Spleen (tissue), 13 donors: ENCODE measurements around the gene SERPINB2. TPM values are rescaled to one million over a fixed set of nuclear protein-coding genes. Genes with fewer than 3 reads are reported as not detected.

Experiments
- DNase-seq: peaks from one replicate; pipeline ENCODE4 v3.0.0-alpha.2; 2020
- H3K27ac ChIP-seq, 8 donors: fragments of 200-600 bp; sonication (generic) in 7 of 8; 1 replicate in 4 of 8; 2 replicates in 4 of 8; pipeline versions ENCODE4 v1.5.0 to v1.8.0; 2016 to 2021; ENCODE audit warnings: inconsistent platforms in 4 of 8, mild to moderate bottlenecking in 4 of 8, moderate library complexity in 1 of 8
- H3K27me3 ChIP-seq, 7 donors: fragments of 200-600 bp; sonication (generic) in 6 of 7; replicated peaks in 1 of 7; 1 replicate in 4 of 7; 2 replicates in 3 of 7; pipeline versions ENCODE4 v1.5.0 to v1.8.0; 2016 to 2021; ENCODE audit warnings: inconsistent platforms in 3 of 7, mild to moderate bottlenecking in 1 of 7
- H3K36me3 ChIP-seq, 6 donors: fragments of 200-600 bp; sonication (generic) in 5 of 6; 1 replicate in 4 of 6; 2 replicates in 2 of 6; pipeline versions ENCODE4 v1.5.0 to v1.8.0; 2016 to 2021; ENCODE audit warnings: inconsistent platforms in 2 of 6
- H3K4me1 ChIP-seq, 6 donors: fragments of 200-600 bp; sonication (generic) in 5 of 6; 1 replicate in 3 of 6; 2 replicates in 3 of 6; pipeline versions ENCODE4 v1.5.0 to v1.8.0; 2016 to 2021; ENCODE audit warnings: inconsistent platforms in 3 of 6
- H3K4me3 ChIP-seq, 8 donors: fragments of 200-600 bp; sonication (generic) in 7 of 8; 1 replicate in 4 of 8; 2 replicates in 4 of 8; pipeline versions ENCODE4 v1.5.0 to v1.8.0; 2016 to 2021; ENCODE audit warnings: inconsistent platforms in 4 of 8, mild to moderate bottlenecking in 4 of 8, moderate library complexity in 2 of 8
- H3K9me3 ChIP-seq, 8 donors: fragments of 200-600 bp; sonication (generic) in 7 of 8; 1 replicate in 4 of 8; 2 replicates in 4 of 8; pipeline versions ENCODE4 v1.5.0 to v1.8.0; 2016 to 2021; ENCODE audit warnings: inconsistent platforms in 4 of 8
- POLR2A ChIP-seq, 3 donors: fragments of 450-650 bp; IDR thresholded peaks; one replicate each; pipeline ENCODE4 v1.5.1; 2017; ENCODE audit warnings: antibody characterized with exemption in 3 of 3, mild to moderate bottlenecking in 1 of 3
- POLR2AphosphoS5 ChIP-seq, 3 donors: sonication (generic); formaldehyde crosslinking; IDR thresholded peaks; one replicate each; pipeline ENCODE4 v1.5.1; 2017; ENCODE audit warnings: antibody characterized with exemption in 3 of 3
- WGBS, 5 donors: extraction: QIAGEN DNeasy Blood & Tissue Kit in 3 of 5; methylation state at CpG; one replicate each; pipeline versions ENCODE4 v1.1.5 to v1.1.7; 2013 to 2018; 5-methylcytosine and 5-hydroxymethylcytosine counted together
- intact Hi-C: fragments of 100-400 bp; cut with DNase I; formaldehyde crosslinking; loops from one replicate; pipeline ENCODE4 v1.15.0; 2023; ENCODE audit warnings: low total_unique reads
- long read RNA-seq, 2 donors: transcript quantifications; one replicate each; lab custom pipeline, GENCODE V29; 2026
- polyA plus RNA-seq, 3 donors: library from polyadenylated mRNA; stranded (reverse); fragments of 200-250 nt; gene quantifications; one replicate each; pipeline ENCODE4 v1.2.1, GENCODE V29; 2013
- total RNA-seq, 7 donors: library from RNA; depleted of rRNA in 3 of 7; stranded (reverse); fragments of >200 nt in 3 of 7; fragmentation: NEBNext Ultra II Directional in 4 of 7; extraction: Animal tissue kit (Norgen Biotek cat#: 25700) in 4 of 7; gene quantifications; one replicate each; pipeline versions ENCODE4 v1.1.0 to v1.2.1, GENCODE V29; 2016 to 2021
- TF ChIP-seq, protein P1 (sequence below), 11 experiments: fragments of 200-600 bp in 7 of 11; fragments of 450-650 bp in 4 of 11; sonication (generic) in 4 of 11; IDR thresholded peaks in 8 of 11; conservative IDR thresholded peaks in 3 of 11; 1 replicate in 7 of 11; 2 replicates in 4 of 11; pipeline versions ENCODE4 v1.4.0 to v1.8.0; 2016 to 2021; ENCODE audit warnings: antibody characterized with exemption in 11 of 11, inconsistent platforms in 4 of 11, mild to moderate bottlenecking in 1 of 11
- donor health status: healthy with polysubstance abuse.
- donor health status: DM: no; HTN: no; CAD: no; lungs with moderate emphysema.
- donor health status: DM: no; HTN: no; CAD: no.
- donor health status: Bipolar disorder and iron deficiency.
- donor health status: healthy.
- donor health status: DM: no; HTN: no; CAD: no.
- donor health status: DM: yes; HTN: yes; CAD: no.

SERPINB2 gene, protein sequence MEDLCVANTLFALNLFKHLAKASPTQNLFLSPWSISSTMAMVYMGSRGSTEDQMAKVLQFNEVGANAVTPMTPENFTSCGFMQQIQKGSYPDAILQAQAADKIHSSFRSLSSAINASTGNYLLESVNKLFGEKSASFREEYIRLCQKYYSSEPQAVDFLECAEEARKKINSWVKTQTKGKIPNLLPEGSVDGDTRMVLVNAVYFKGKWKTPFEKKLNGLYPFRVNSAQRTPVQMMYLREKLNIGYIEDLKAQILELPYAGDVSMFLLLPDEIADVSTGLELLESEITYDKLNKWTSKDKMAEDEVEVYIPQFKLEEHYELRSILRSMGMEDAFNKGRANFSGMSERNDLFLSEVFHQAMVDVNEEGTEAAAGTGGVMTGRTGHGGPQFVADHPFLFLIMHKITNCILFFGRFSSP
- total RNA-seq (1 to 10 TPM in 2 of 7 donors, under 1 TPM in 2, not detected in 3; 0.38 to 2.3 (median 1.2) TPM), polyA plus RNA-seq (under 1 TPM in 2 of 3 donors, not detected in 1; 0.10 to 0.13 TPM)
- long read RNA-seq, donor 1: 0 reads
- long read RNA-seq, donor 2: 0 reads

DNA sequence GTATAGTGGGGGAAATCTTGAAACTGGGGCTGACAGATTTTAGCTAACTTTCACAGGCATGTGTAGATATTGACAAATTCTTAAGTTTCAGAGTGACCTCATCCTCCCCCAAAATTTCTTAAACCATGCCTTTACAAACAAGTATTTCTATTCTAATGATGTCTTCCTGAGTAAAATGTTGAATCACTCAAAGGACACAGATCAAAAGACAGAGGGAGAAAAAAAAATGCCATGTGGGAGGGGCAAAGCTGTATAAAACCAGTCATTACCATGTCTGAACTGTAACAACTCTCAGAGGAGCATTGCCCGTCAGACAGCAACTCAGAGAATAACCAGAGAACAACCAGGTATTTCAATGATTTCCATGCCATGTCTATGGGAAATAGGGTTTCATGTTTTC, at the start of gene SERPINB2:
TSS of gene SERPINB2 (plus strand) at position 282 of the 400 bp plus-strand sequence. CDS start 3,740 bp downstream, outside the sequence.
- no peak for DNase-seq
- WGBS, 5 donors: 45 to 68% (median 58%) methylated on average over 1 of the region's 1 CpG
- no peak for TF ChIP-seq POLR2AphosphoS5 (IDR thresholded peaks at IDR 0.05)
- no peak for TF ChIP-seq POLR2A (IDR thresholded peaks at IDR 0.05)
- TF ChIP-seq, protein P1, sequence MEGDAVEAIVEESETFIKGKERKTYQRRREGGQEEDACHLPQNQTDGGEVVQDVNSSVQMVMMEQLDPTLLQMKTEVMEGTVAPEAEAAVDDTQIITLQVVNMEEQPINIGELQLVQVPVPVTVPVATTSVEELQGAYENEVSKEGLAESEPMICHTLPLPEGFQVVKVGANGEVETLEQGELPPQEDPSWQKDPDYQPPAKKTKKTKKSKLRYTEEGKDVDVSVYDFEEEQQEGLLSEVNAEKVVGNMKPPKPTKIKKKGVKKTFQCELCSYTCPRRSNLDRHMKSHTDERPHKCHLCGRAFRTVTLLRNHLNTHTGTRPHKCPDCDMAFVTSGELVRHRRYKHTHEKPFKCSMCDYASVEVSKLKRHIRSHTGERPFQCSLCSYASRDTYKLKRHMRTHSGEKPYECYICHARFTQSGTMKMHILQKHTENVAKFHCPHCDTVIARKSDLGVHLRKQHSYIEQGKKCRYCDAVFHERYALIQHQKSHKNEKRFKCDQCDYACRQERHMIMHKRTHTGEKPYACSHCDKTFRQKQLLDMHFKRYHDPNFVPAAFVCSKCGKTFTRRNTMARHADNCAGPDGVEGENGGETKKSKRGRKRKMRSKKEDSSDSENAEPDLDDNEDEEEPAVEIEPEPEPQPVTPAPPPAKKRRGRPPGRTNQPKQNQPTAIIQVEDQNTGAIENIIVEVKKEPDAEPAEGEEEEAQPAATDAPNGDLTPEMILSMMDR (IDR thresholded peaks at IDR 0.05 in 8 of 11, conservative IDR thresholded peaks at IDR 0.05 in 3 of 11): no peak
- H3K4me1 ChIP-seq: peaks cover 0 to 39% (median 0%) of the 10 kb centered on the region in 6 donors
- H3K4me3 ChIP-seq: no peak within 1 kb of the TSS
- H3K36me3 ChIP-seq: no peaks in the 10 kb centered on the region
- intact Hi-C loops: no loop called here
- no peaks in the 10 kb centered on the region for H3K9me3 ChIP-seq
- no peak within 1 kb of the TSS for H3K27ac ChIP-seq
- H3K27me3 ChIP-seq: peaks cover 0 to 3% (median 0%) of the 10 kb centered on the region in 7 donors

DNA sequence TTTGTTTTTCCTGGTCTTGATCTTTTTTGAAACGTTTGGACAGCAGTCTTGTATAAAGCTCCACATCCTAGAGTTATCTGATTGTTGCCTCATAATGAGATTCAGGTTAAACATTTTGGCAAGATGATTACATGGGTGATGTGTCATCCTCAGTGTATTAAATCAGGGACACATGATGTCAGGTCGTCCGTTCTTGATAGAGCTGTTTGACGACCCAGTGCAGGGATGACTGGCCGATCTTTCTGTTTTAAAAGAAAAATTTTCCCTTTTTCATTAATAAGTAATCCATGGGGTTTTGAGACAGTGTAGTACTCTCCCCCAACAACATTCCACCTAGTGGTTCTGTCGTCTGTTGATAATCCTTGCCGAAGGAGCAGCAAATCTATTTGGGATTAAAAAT, 44.5 kb upstream of the SERPINB2 start:
- no peak overlapping the region for H3K27ac ChIP-seq
- H3K36me3 ChIP-seq: no peaks in the 10 kb centered on the region
- TF ChIP-seq, protein P1 (IDR thresholded peaks at IDR 0.05 in 8 of 11, conservative IDR thresholded peaks at IDR 0.05 in 3 of 11): no peak
- TF ChIP-seq POLR2A (IDR thresholded peaks at IDR 0.05): no peak
- no peak for TF ChIP-seq POLR2AphosphoS5 (IDR thresholded peaks at IDR 0.05)
- H3K27me3 ChIP-seq: peaks cover 0 to 16% (median 0%) of the 10 kb centered on the region in 7 donors
- no peak for DNase-seq
- intact Hi-C loops: loop anchor here (10.0 kb wide), 1 partner anchor 328 kb away; no protein-coding TSS in a partner anchor
- no peaks in the 10 kb centered on the region for H3K4me1 ChIP-seq
- H3K9me3 ChIP-seq: no peaks in the 10 kb centered on the region
- 67 to 82% (median 77%) methylated on average over 7 of the region's 7 CpGs for WGBS, 5 donors
- H3K4me3 ChIP-seq: no peak overlapping the region

DNA sequence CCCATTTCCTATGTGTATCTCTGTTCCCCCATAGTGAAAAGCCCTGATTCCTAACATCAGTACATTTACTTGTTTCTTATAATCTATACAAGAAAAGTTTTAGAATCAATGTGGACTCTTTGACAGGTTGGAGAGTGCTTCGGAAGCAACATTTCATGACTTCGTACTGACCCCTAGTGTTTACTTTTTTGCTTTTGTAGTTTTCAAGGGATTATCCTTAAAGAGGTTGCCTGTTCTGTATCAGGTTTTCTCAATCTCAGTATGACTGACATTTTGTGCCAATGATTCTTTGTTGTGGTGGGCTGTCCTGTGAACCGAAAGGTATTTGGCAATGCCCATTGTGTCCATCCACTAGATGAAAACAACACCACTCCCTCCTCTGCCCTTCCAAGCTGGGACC, 43.3 kb upstream of the SERPINB2 start:
- Histone ChIP-seq H3K4me1 (no peaks in the 10 kb centered on the region), H3K36me3 (no peaks in the 10 kb centered on the region), H3K27me3 (peaks cover 0 to 16% (median 0%) of the 10 kb centered on the region in 7 donors), H3K27ac (no peak overlapping the region), H3K4me3 (no peak overlapping the region), H3K9me3 (no peaks in the 10 kb centered on the region)
- DNase-seq: no peak
- 9 to 16% (median 12%) methylated on average over 3 of the region's 3 CpGs for WGBS, 5 donors
- intact Hi-C loops: loop anchor here (10.0 kb wide), 1 partner anchor 329 kb away; no protein-coding TSS in a partner anchor
- TF ChIP-seq, protein P1 (IDR thresholded peaks at IDR 0.05 in 8 of 11, conservative IDR thresholded peaks at IDR 0.05 in 3 of 11): no peak
- no peak for TF ChIP-seq POLR2A (IDR thresholded peaks at IDR 0.05)
- TF ChIP-seq POLR2AphosphoS5 (IDR thresholded peaks at IDR 0.05): no peak

DNA sequence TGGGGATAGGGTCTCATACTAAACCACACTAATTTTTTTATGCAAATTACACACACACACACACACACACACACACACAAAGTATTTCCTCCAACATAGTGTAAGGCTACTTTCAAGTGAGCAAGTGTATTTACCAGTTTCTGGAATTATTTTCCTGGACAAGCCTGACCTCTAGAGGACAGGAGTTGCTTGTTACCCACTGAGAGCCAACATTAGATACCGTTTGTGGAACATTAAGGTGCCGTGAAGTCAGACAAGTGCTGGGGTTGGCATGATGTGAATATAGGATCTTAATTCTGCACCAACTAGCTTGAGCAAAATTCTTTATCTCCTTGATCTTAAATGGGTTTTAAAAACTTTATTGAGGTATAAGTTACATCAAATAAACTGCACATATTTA, 39.3 kb upstream of the SERPINB2 start:
- intact Hi-C loops: loop anchor here (10.0 kb wide), 1 partner anchor 333 kb away; no protein-coding TSS in a partner anchor
- Histone ChIP-seq H3K27ac (no peak overlapping the region), H3K4me1 (no peaks in the 10 kb centered on the region), H3K27me3 (peaks cover 0 to 13% (median 0%) of the 10 kb centered on the region in 7 donors), H3K9me3 (no peaks in the 10 kb centered on the region), H3K4me3 (no peak overlapping the region), H3K36me3 (no peaks in the 10 kb centered on the region)
- TF ChIP-seq, protein P1 (IDR thresholded peaks at IDR 0.05 in 8 of 11, conservative IDR thresholded peaks at IDR 0.05 in 3 of 11): peak in 6 of 11 experiments; percentile 16 to 48 (median 26)
- TF ChIP-seq POLR2A (IDR thresholded peaks at IDR 0.05): no peak
- no peak for DNase-seq
- 4 to 9% (median 5%) methylated on average over 2 of the region's 2 CpGs for WGBS, 5 donors
